ENCODE results near the gene GHR.

GRCh38 chr5:42392917-42393316 lies 30.3 kb upstream of the GHR start:
- TF ChIP-seq CTCF (IDR thresholded peaks at IDR 0.05 in 4 of 5, conservative IDR thresholded peaks at IDR 0.05 in 1 of 5) (no peak), POLR2A (IDR thresholded peaks at IDR 0.05) (no peak)
